Calu3 (cell line): ENCODE data around the gene HDAC4. TPM values are rescaled to one million over a fixed set of nuclear protein-coding genes. Genes with fewer than 3 reads are reported as not detected.

ENCODE experiments used
- BruUV-seq: library from RNA; stranded (reverse); fragments of 400-500 nt; replicated peaks from 2 replicates; lab custom pipeline; 2021; lab: Mats Ljungman, UMichigan
- CTCF ChIA-PET: fragments of 300-600 bp; sonication (Branson Sonifier 250); formaldehyde crosslinking; loops from one replicate; lab custom pipeline; 2022; ENCODE audit warnings: antibody characterized with exemption; lab: Charles Lee
- DNase-seq: peaks from one replicate; pipeline ENCODE4 v3.0.0; 2022
- H3K27ac Mint-ChIP-seq: one replicate; pipeline ENCODE4 v1.8.0; 2022; ENCODE audit warnings: mixed read lengths; ENCODE audit not compliant: unreplicated experiment
- H3K27me3 Mint-ChIP-seq: one replicate; pipeline ENCODE4 v1.8.0; 2022; ENCODE audit warnings: mixed read lengths; ENCODE audit not compliant: unreplicated experiment
- H3K36me3 Mint-ChIP-seq: one replicate; pipeline ENCODE4 v1.8.0; 2022; ENCODE audit warnings: mild to moderate bottlenecking, moderate library complexity, mixed read lengths; ENCODE audit not compliant: insufficient read depth, unreplicated experiment
- H3K4me1 Mint-ChIP-seq: one replicate; pipeline ENCODE4 v1.8.0; 2022; ENCODE audit warnings: mild to moderate bottlenecking, low read depth, mixed read lengths; ENCODE audit not compliant: unreplicated experiment
- H3K4me3 Mint-ChIP-seq: one replicate; pipeline ENCODE4 v1.8.0; 2022; ENCODE audit warnings: mild to moderate bottlenecking, low read depth, moderate library complexity, mixed read lengths; ENCODE audit not compliant: unreplicated experiment
- H3K9me3 Mint-ChIP-seq: one replicate; pipeline ENCODE4 v1.8.0; 2022; ENCODE audit warnings: low read depth, mixed read lengths; ENCODE audit not compliant: unreplicated experiment
- CTCF ChIP-seq: fragments of 200-600 bp; IDR thresholded peaks from one replicate; pipeline ENCODE4 v1.8.0; 2022; ENCODE audit warnings: antibody characterized with exemption; ENCODE audit not compliant: unreplicated experiment
- intact Hi-C: fragments of 100-400 bp; cut with micrococcal nuclease; formaldehyde crosslinking; loops from one replicate; pipeline ENCODE4 v1.10.0; 2022; ENCODE audit not compliant: unreplicated experiment
- total RNA-seq: library from RNA; stranded (reverse); gene quantifications from 2 replicates; pipeline ENCODE4 v1.2.3, GENCODE V29; 2022

HDAC4 gene
- total RNA-seq, 1 experiment from 2014 or later, result 39.6 TPM

- CTCF ChIA-PET, result no interaction called here
- Mint-ChIP-seq H3K36me3 (peaks cover 6% of the 10 kb centered on the region), H3K9me3 (no peaks in the 10 kb centered on the region), H3K4me3 (no peak overlapping the region), H3K27me3 (no peaks in the 10 kb centered on the region), H3K4me1 (peaks cover 31% of the 10 kb centered on the region), H3K27ac (no peak overlapping the region)
- BruUV-seq, result no TSS peak
- DNase-seq, result peak; percentile 20
- TF ChIP-seq CTCF, result no peak
- intact Hi-C loops, result no loop called here
Observed at GRCh38 chr2:239322416-239323086, 78.3 kb downstream of the HDAC4 start.

DNA sequence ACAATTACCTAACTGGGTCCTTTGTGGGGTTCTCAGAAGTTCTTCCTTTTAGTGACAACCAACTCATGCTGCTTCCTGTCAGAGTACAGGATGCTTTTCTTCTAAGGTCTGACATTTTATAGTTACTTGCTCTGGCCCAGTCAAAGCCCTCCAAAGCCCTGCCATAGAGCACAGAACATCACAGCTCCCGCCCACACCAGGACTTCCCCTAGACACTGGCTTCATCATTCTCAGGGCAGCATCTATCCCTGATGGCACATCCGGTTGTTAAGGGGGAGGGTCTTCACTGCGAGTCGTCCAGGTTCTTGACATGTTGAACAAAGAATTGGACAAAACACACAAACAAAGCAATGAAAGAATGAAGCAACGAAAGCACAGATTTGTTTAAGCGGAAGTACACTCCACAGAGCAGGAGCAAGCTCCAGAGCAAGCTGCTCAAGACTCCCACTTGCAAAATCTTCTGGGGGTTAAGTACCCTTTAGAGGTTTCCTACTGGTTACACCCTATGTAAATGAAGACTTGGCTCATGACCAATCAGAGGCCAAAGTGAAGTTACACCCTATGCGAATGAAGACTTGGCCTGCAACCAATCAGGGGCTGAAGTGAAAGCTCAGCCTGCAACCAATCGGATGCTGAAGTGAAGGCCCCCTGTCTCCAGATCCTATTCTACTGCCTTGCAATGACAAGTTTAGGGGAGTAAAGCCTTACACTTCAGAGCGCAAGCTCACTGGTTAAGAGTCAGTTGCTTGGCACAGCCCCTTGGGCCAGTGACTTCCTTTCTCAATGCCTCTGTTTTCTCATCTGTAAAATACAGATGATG, 79.0 kb downstream of the HDAC4 start:
- peaks cover 31% of the 10 kb centered on the region for H3K4me1 Mint-ChIP-seq
- CTCF ChIA-PET, result interaction anchor here (0.5 to 0.7 kb wide), 2 partner anchors 16 to 204 kb away, joined by 4 to 7 read pairs; no protein-coding TSS in a partner anchor
- no peak overlapping the region for H3K27ac Mint-ChIP-seq
- H3K36me3 Mint-ChIP-seq, result peaks cover 6% of the 10 kb centered on the region
- H3K4me3 Mint-ChIP-seq, result no peak overlapping the region
- BruUV-seq, result no TSS peak
- H3K9me3 Mint-ChIP-seq, result no peaks in the 10 kb centered on the region
- intact Hi-C loops, result no loop called here
- no peak for TF ChIP-seq CTCF
- no peaks in the 10 kb centered on the region for H3K27me3 Mint-ChIP-seq
- DNase-seq, result no peak

- Mint-ChIP-seq H3K27me3 (no peaks in the 10 kb centered on the region), H3K9me3 (no peaks in the 10 kb centered on the region), H3K4me3 (peak overlapping the region; percentile 67), H3K36me3 (peaks cover 6% of the 10 kb centered on the region), H3K4me1 (peaks cover 25% of the 10 kb centered on the region), H3K27ac (peak overlapping the region; percentile 61)
- no peak for TF ChIP-seq CTCF
- CTCF ChIA-PET, result interaction anchor here (1.0 to 1.1 kb wide), 2 partner anchors 15 to 72 kb away, joined by 3 read pairs; no protein-coding TSS in a partner anchor
- no TSS peak for BruUV-seq
- peak; percentile 54 for DNase-seq
- intact Hi-C loops, result loop anchor here (5.0 kb wide), 1 partner anchor 78 kb away; no protein-coding TSS in a partner anchor
Observed at GRCh38 chr2:239318790-239319661, 81.8 kb downstream of the HDAC4 start.

GRCh38 chr2:239318151-239318611, 82.6 kb downstream of the HDAC4 start:
- H3K9me3 Mint-ChIP-seq, result no peaks in the 10 kb centered on the region
- H3K27me3 Mint-ChIP-seq, result no peaks in the 10 kb centered on the region
- H3K27ac Mint-ChIP-seq, result no peak overlapping the region
- H3K36me3 Mint-ChIP-seq, result peaks cover 6% of the 10 kb centered on the region
- DNase-seq, result no peak
- H3K4me3 Mint-ChIP-seq, result no peak overlapping the region
- BruUV-seq, result no TSS peak
- peaks cover 21% of the 10 kb centered on the region for H3K4me1 Mint-ChIP-seq
- intact Hi-C loops, result loop anchor here (5.0 kb wide), 1 partner anchor 79 kb away; no protein-coding TSS in a partner anchor
- CTCF ChIA-PET, result no interaction called here
- no peak for TF ChIP-seq CTCF
